ENCODE results near the gene LPAR5. TPM values are rescaled to one million over a fixed set of nuclear protein-coding genes. Genes with fewer than 3 reads are reported as not detected.
A peak's percentile ranks its signal among the peaks of the same experiment; 100 is the strongest.

Gene LPAR5
- total RNA-seq = 4.9 TPM
- polyA plus RNA-seq (ENCODE audit: insufficient read depth, low read depth, low replicate concordance) = 0.97 TPM
- long read RNA-seq, donor 1 = 0 reads
- long read RNA-seq, donor 2 = 0 reads
- long read RNA-seq, donor 3, partial matches to known transcripts = 0 of 2 reads
- long read RNA-seq, donor 3, other reads (novel, unspliced or antisense) = 0 of 2 reads
- long read RNA-seq, donor 4 = 0 reads
- long read RNA-seq, donor 5 = 0 reads
- long read RNA-seq, donor 6, partial matches to known transcripts = 0 of 1 reads
- long read RNA-seq, donor 6, other reads (novel, unspliced or antisense) = 0 of 1 reads
- long read RNA-seq, donor 7, partial matches to known transcripts = 0 of 4 reads
- long read RNA-seq, donor 7, other reads (novel, unspliced or antisense) = 2 of 4 reads
- long read RNA-seq, donor 8 = 0 reads
- long read RNA-seq, donor 9, partial matches to known transcripts = 0 of 1 reads
- long read RNA-seq, donor 9, other reads (novel, unspliced or antisense) = 0 of 1 reads
- long read RNA-seq, donor 10, partial matches to known transcripts = 0 of 1 reads
- long read RNA-seq, donor 10, other reads (novel, unspliced or antisense) = 0 of 1 reads

DNA sequence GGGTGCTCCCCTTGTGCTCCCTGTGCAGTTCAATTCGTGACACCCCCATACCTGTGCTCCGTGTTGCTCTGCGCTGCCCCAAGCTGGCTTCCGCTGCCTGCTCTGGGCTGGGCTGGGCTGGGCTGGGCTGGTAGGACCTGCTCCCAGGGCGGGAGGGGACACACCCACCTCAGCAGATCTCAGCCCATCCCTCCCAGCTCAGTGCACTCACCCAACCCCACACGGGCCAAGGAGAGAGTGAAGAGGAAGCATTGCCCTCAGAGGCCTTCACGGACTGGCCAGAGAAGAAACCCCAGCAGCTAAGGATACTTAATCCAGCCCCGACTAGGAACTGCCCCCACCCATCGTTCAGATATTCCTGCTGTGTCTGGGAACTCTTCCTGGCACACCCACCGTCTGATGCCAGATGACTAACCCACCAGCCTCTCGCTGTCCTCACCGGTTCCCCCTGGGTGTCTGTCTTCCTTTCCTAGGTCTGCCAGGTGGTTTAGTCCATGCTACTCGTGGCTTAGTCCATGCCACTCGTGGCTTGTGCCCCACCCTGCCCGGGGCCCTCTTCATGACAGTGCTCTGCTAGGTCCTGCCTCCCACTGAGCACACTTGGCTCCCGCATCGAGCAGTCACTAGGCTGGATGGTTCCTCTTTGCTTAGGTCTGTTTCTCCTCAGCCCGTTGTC lies at the start of gene LPAR5:
LPAR5 (minus strand) TSS at position 104 of the 676 bp plus-strand sequence. CDS start 14,711 bp downstream, outside the sequence.
- intact Hi-C loops (cut with DNase I) = no loop called here
- H3K9ac ChIP-seq (ENCODE audit: low read length in 3 of 3) = no peak within 1 kb of the TSS
- H3K27me3 ChIP-seq (ENCODE audit: control insufficient read depth, insufficient read depth, low read length) = no peaks in the 10 kb centered on the region
- H3K4me3 ChIP-seq (ENCODE audit: low read length in 3 of 3) = no peak within 1 kb of the TSS
- peak within 1 kb of the TSS in 1 of 2 donors; percentile 47 for H3K27ac ChIP-seq (ENCODE audit: low read depth in 2 of 2, low read length in 2 of 2)
- no peaks in the 10 kb centered on the region for H3K9me3 ChIP-seq (ENCODE audit: control insufficient read depth in 2 of 3, insufficient read depth in 1 of 3, low read length in 3 of 3)
- TF ChIP-seq, protein P1, sequence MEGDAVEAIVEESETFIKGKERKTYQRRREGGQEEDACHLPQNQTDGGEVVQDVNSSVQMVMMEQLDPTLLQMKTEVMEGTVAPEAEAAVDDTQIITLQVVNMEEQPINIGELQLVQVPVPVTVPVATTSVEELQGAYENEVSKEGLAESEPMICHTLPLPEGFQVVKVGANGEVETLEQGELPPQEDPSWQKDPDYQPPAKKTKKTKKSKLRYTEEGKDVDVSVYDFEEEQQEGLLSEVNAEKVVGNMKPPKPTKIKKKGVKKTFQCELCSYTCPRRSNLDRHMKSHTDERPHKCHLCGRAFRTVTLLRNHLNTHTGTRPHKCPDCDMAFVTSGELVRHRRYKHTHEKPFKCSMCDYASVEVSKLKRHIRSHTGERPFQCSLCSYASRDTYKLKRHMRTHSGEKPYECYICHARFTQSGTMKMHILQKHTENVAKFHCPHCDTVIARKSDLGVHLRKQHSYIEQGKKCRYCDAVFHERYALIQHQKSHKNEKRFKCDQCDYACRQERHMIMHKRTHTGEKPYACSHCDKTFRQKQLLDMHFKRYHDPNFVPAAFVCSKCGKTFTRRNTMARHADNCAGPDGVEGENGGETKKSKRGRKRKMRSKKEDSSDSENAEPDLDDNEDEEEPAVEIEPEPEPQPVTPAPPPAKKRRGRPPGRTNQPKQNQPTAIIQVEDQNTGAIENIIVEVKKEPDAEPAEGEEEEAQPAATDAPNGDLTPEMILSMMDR (IDR thresholded peaks at IDR 0.05; ENCODE audit: borderline replicate concordance, extremely low read depth, insufficient read depth) = no peak
- no peaks in the 10 kb centered on the region for H3K36me3 ChIP-seq (ENCODE audit: control insufficient read depth in 2 of 3, insufficient read depth in 3 of 3, low read length in 3 of 3)
- FAIRE-seq = no peak
- peaks cover 0 to 10% (median 0%) of the 10 kb centered on the region in 3 donors for H3K4me1 ChIP-seq (ENCODE audit: control insufficient read depth in 2 of 3, insufficient read depth in 2 of 3, low read depth in 1 of 3, low read length in 3 of 3)
- peak in 1 of 5 donors; percentile 85 for DNase-seq

DNA sequence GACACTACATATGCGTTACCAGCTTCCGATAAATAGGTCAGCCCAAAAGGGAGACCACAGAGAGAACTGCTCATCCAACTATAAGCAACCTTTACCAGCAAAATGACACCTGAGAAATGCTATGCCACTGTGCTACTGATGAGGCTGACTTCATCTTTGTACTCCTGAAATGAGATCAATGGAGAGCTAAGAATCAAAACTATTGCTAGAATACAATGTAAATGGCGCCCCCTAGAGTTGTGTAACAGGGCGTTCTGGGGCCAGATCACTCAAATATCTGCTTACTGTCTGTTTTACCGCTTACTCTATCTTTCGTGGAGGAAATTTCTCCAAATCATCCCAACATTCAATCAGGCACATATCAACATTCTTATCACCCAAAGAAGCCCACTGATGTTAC lies 48.9 kb upstream of the LPAR5 start:
- no peaks in the 10 kb centered on the region for H3K9me3 ChIP-seq (ENCODE audit: control insufficient read depth in 2 of 3, insufficient read depth in 1 of 3, low read length in 3 of 3)
- no peak overlapping the region for H3K9ac ChIP-seq (ENCODE audit: low read length in 3 of 3)
- DNase-seq (peak in 1 of 5 donors; percentile 42), FAIRE-seq (no peak)
- no peaks in the 10 kb centered on the region for H3K27me3 ChIP-seq (ENCODE audit: control insufficient read depth, insufficient read depth, low read length)
- TF ChIP-seq, protein P1 (IDR thresholded peaks at IDR 0.05; ENCODE audit: borderline replicate concordance, extremely low read depth, insufficient read depth) = peak; percentile 20
- peaks cover 0 to 18% (median 9%) of the 10 kb centered on the region in 3 donors for H3K4me1 ChIP-seq (ENCODE audit: control insufficient read depth in 2 of 3, insufficient read depth in 2 of 3, low read depth in 1 of 3, low read length in 3 of 3)
- no peak overlapping the region for H3K27ac ChIP-seq (ENCODE audit: low read depth in 2 of 2, low read length in 2 of 2)
- intact Hi-C loops (cut with DNase I) = no loop called here
- H3K36me3 ChIP-seq (ENCODE audit: control insufficient read depth in 2 of 3, insufficient read depth in 3 of 3, low read length in 3 of 3) = peaks cover 0 to 4% (median 3%) of the 10 kb centered on the region in 3 donors
- H3K4me3 ChIP-seq (ENCODE audit: low read length in 3 of 3) = no peak overlapping the region

DNA sequence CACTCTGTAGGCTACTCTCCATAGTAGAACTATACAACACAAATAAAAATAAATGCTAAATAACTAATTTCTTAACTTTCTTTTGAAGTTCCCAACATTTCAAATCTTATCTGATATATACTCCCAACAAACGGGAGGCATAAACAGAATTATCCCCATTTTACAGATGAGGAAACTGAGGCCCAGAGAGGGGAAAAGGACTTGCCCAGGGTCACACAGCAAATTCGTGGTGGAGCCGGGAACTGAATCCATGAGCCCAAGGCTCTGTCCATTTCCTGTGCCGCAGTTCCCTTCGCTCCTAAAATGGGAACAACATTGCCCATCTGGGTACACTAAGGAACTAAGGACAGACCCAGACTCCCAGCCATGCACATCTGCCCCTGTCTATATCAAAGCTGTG lies 41.2 kb upstream of the LPAR5 start:
- H3K27ac ChIP-seq (ENCODE audit: low read depth in 2 of 2, low read length in 2 of 2) = no peak overlapping the region
- no peak for FAIRE-seq
- no peaks in the 10 kb centered on the region for H3K9me3 ChIP-seq (ENCODE audit: control insufficient read depth in 2 of 3, insufficient read depth in 1 of 3, low read length in 3 of 3)
- no peak overlapping the region for H3K9ac ChIP-seq (ENCODE audit: low read length in 3 of 3)
- H3K4me3 ChIP-seq (ENCODE audit: low read length in 3 of 3) = no peak overlapping the region
- TF ChIP-seq, protein P1 (IDR thresholded peaks at IDR 0.05; ENCODE audit: borderline replicate concordance, extremely low read depth, insufficient read depth) = no peak
- H3K4me1 ChIP-seq (ENCODE audit: control insufficient read depth in 2 of 3, insufficient read depth in 2 of 3, low read depth in 1 of 3, low read length in 3 of 3) = no peaks in the 10 kb centered on the region
- no peaks in the 10 kb centered on the region for H3K27me3 ChIP-seq (ENCODE audit: control insufficient read depth, insufficient read depth, low read length)
- intact Hi-C loops (cut with DNase I) = no loop called here
- DNase-seq = no peak
- peaks cover 14 to 64% (median 47%) of the 10 kb centered on the region in 3 donors for H3K36me3 ChIP-seq (ENCODE audit: control insufficient read depth in 2 of 3, insufficient read depth in 3 of 3, low read length in 3 of 3)

Data from kidney (tissue), 22 donors.